Fibroblast of the aortic adventitia (primary cell): Measurements from ENCODE around the gene FSTL4. TPM values are rescaled to one million over a fixed set of nuclear protein-coding genes. Genes with fewer than 3 reads are reported as not detected.

Source experiments
- DNase-seq: peaks from one replicate; pipeline ENCODE4 v3.0.0-alpha.2; 2010; ENCODE audit warnings: low read depth
- H3K4me3 ChIP-seq: 2 replicates; pipeline ENCODE4 v1.5.1; 2011; ENCODE audit warnings: low read depth, mild to moderate bottlenecking, control low read depth, low read length, moderate library complexity
- total RNA-seq: library from RNA; depleted of rRNA; stranded (reverse); fragments of >200 nt; gene quantifications from 2 replicates; pipeline ENCODE4 v1.2.3, GENCODE V29; 2012; ENCODE audit warnings: low replicate concordance
- TF ChIP-seq, protein P1 (sequence below): IDR thresholded peaks from 2 replicates; pipeline ENCODE4 v1.5.1; 2011; ENCODE audit warnings: mild to moderate bottlenecking, low read length, control low read depth, inconsistent platforms; ENCODE audit not compliant: insufficient read depth

Gene FSTL4
- total RNA-seq, 1 donor = not detected

DNA sequence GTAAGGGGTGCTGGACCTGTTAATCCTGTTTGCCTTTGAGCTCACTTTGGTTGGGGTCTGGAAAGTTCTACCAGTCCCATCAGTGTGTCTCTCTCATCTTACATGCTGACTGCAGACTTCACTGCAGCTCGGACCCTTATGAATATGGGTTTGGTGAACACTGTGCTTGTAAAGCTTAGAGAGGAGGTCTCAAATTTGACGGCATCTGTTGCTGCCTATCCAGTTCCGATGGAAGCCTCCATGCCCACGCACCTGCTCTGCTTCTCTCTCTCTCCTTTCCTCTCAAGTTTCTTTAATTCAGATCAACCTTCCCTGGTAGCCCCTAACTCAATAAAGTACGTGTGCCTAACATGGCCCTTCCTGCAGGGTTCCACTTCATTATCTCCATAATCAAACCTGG is 342.6 kb downstream of the FSTL4 start:
- no peak for DNase-seq
- H3K4me3 ChIP-seq = no peak overlapping the region
- TF ChIP-seq, protein P1, sequence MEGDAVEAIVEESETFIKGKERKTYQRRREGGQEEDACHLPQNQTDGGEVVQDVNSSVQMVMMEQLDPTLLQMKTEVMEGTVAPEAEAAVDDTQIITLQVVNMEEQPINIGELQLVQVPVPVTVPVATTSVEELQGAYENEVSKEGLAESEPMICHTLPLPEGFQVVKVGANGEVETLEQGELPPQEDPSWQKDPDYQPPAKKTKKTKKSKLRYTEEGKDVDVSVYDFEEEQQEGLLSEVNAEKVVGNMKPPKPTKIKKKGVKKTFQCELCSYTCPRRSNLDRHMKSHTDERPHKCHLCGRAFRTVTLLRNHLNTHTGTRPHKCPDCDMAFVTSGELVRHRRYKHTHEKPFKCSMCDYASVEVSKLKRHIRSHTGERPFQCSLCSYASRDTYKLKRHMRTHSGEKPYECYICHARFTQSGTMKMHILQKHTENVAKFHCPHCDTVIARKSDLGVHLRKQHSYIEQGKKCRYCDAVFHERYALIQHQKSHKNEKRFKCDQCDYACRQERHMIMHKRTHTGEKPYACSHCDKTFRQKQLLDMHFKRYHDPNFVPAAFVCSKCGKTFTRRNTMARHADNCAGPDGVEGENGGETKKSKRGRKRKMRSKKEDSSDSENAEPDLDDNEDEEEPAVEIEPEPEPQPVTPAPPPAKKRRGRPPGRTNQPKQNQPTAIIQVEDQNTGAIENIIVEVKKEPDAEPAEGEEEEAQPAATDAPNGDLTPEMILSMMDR = no peak

GRCh38 chr5:133267601-133268000 is 344.7 kb downstream of the FSTL4 start:
- no peak overlapping the region for H3K4me3 ChIP-seq
- TF ChIP-seq, protein P1 = no peak
- DNase-seq = no peak

GRCh38 chr5:133266966-133267365 is 345.4 kb downstream of the FSTL4 start:
- TF ChIP-seq, protein P1 = no peak
- DNase-seq = no peak
- no peak overlapping the region for H3K4me3 ChIP-seq

GRCh38 chr5:133266527-133266878 is 345.8 kb downstream of the FSTL4 start:
- TF ChIP-seq, protein P1 = no peak
- H3K4me3 ChIP-seq = no peak overlapping the region
- no peak for DNase-seq

GRCh38 chr5:133265720-133266526 is 346.4 kb downstream of the FSTL4 start:
- H3K4me3 ChIP-seq = no peak overlapping the region
- DNase-seq = no peak
- TF ChIP-seq, protein P1 = no peak

- no peak overlapping the region for H3K4me3 ChIP-seq
- no peak for DNase-seq
- TF ChIP-seq, protein P1 = no peak
These were observed 347.1 kb downstream of the FSTL4 start for GRCh38 chr5:133265257-133265656.

DNA sequence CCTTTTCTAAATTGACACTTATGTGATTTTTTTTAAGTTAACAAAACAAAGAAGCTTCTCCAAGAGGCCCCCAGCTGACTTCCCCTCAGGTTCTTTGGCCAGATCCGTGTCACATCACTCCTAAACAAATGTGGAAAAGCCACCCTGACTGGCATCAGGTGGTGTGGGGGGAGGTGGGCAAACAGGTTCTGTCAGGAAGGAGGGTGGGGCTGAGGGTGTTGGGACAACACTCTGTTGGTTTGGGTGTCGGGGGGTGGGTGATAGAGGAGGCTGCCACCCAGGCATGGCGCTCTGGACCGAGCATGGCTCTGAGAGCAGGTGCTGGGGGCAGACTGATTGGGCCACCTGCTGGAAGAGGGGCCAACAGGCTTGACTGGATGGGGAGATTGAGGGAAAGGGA is 349.7 kb downstream of the FSTL4 start:
- no peak overlapping the region for H3K4me3 ChIP-seq
- TF ChIP-seq, protein P1 = no peak
- no peak for DNase-seq
